RWPE1 (cell line): ENCODE data around the gene ADCY7.

Experiments used
- CTCF ChIA-PET: fragments of 350-600 bp; sonication (Branson Sonifier 250); formaldehyde crosslinking; extraction: SDS; loops from one replicate; lab custom pipeline; 2021; lab: Yijun Ruan, JAX
- POLR2A ChIA-PET: fragments of 400-600 bp; formaldehyde crosslinking; extraction: SDS; loops from one replicate; lab custom pipeline; 2020; ENCODE audit warnings: antibody characterized with exemption; ENCODE audit not compliant: low non-redundant PET; lab: Yijun Ruan, JAX
- DNase-seq: peaks from one replicate; pipeline ENCODE4 v3.0.0; 2012; ENCODE audit warnings: low spot score
- H3K27ac ChIP-seq: fragments of 450-650 bp; 2 replicates; pipeline ENCODE4 v1.5.1; 2017
- TF ChIP-seq, protein P1 (sequence below): fragments of 450-650 bp; conservative IDR thresholded peaks from 2 replicates; pipeline ENCODE4 v1.5.1; 2017; ENCODE audit warnings: low read depth, mild to moderate bottlenecking

ADCY7 gene

DNA sequence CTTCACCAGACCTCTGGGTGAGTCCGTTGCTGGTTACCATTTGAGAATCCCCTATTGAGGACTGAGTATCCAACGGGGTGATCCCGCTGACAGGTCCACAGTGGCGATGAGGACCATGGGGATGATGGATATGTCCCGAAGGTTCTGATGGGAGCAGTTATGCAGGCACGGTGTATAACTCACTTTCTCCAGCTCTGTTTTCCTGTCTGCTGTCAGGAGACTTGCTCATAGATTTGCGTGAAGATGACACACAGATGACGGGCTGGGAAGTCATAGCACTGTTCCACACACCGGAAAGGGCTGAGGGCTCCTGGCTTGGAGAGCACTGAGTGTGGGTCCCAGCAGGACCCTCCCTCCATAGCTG is 22.2 kb upstream of the ADCY7 start:
- ChIA-PET CTCF (interaction anchor here (0.6 to 0.8 kb wide), 2 partner anchors 30 to 382 kb away, joined by 3 to 4 read pairs; no protein-coding TSS in a partner anchor), POLR2A (no interaction called here)

DNA sequence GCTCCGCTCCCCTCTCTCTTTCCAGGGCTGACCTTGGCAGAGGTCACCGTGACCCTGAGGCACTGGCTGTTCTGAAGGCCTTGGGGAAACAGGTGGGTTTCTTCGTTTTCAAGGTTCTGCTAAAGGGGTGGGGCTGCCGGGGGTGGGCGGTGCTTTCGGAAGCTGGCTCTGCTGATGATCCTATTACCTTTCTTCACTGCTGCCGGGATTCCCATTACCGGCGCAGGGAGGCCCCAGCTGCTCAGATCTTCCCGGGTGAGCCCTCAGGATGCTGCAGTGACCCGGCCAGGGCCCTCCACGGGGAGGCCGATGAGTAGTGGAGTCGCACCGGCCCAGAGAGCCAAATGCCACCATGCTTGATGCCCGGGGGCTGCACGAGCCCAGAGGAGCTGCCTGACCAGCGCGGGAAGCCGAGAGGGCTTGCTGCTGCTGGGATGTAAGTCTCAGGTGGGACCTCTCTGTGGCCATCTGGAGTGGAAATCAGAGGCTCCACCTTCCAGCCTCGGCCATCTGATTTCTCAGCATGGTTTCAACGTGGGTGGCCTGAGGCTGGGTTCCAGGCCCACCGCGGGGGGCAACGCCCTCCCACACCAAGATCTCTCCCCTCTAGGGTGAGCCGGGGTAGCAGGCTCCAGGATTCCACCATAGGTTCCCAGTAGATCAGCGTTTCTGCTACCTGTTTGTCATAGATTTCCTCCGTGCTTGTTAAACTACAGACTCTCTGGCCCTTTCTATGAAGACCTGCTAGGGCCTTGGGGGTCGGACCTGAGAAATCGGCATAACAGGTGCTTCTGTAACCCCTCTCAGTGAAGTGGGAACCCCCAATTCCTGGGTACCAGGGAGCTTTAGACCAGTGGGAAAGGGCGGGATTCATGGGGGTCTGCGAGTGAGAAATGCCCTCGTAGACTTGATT is 21.6 kb upstream of the ADCY7 start:
- POLR2A ChIA-PET, result no interaction called here
- H3K27ac ChIP-seq, result peak overlapping the region; percentile 86
- CTCF ChIA-PET, result interaction anchor here (0.6 to 0.9 kb wide), 6 partner anchors 10 to 569 kb away, joined by 3 to 5 read pairs (median 3); partner anchors contain the start of gene CNEP1R1
- peak; percentile 36 for DNase-seq
- TF ChIP-seq, protein P1, sequence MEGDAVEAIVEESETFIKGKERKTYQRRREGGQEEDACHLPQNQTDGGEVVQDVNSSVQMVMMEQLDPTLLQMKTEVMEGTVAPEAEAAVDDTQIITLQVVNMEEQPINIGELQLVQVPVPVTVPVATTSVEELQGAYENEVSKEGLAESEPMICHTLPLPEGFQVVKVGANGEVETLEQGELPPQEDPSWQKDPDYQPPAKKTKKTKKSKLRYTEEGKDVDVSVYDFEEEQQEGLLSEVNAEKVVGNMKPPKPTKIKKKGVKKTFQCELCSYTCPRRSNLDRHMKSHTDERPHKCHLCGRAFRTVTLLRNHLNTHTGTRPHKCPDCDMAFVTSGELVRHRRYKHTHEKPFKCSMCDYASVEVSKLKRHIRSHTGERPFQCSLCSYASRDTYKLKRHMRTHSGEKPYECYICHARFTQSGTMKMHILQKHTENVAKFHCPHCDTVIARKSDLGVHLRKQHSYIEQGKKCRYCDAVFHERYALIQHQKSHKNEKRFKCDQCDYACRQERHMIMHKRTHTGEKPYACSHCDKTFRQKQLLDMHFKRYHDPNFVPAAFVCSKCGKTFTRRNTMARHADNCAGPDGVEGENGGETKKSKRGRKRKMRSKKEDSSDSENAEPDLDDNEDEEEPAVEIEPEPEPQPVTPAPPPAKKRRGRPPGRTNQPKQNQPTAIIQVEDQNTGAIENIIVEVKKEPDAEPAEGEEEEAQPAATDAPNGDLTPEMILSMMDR, result no peak

More for the DNA sequence above, 22.2 kb upstream of the ADCY7 start:
- H3K27ac ChIP-seq, result peak overlapping the region; percentile 86
- no peak for DNase-seq
- TF ChIP-seq, protein P1, result no peak

DNA sequence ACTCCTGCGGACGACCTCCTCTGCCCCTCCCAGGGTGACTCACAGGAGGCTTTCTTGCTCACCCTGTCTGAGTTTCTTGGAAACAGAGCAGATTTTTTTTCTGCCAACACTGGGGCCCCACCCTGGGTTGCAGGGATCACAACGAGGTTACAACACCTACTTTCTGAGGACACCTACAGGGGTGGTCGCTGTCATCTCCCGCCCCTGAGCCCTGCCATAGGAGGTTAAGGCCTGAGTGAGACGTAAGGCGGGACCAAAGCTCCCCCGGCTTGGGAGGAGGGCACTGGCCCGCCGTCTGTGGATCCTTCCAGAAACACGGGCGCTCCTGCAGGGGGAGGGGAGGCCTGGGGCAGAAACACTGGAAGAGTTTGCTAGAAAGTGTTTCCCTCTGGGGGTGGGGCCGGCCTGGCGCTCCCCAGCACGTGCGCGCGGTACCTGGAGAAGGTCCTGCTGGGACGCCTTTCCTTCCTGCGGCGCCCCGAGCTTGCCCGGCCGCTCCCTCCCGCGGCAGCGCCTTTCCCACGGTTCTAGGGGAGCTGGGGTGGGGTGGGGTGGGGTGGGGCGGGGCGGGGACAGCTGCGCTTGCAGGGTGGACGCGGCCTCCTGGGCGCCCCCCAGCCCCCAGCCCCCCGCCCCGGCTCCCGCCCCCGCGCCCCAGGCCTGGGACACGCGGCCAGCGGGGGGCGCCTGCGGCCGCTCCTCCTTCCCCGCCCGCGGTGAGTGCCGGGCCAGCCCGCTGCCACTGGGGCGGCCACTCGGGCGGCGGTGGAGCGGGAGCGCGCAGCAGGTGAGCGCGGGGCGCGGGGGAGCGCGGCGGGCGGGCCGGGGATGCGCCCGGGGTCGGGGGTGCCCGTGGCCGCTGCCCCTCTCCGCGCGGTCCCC is 20.7 kb upstream of the ADCY7 start:
- TF ChIP-seq, protein P1, result peak; percentile 40
- peak overlapping the region; percentile 86 for H3K27ac ChIP-seq
- peak; percentile 95 for DNase-seq
- ChIA-PET CTCF (interaction anchor here (0.6 to 0.9 kb wide), 6 partner anchors 9 to 753 kb away, joined by 3 to 5 read pairs (median 3); partner anchors contain the start of genes BRD7 and CNEP1R1), POLR2A (interaction anchor here (0.6 kb wide), 1 partner anchor 1832 kb away, joined by 4 read pairs; no protein-coding TSS in a partner anchor)

DNA sequence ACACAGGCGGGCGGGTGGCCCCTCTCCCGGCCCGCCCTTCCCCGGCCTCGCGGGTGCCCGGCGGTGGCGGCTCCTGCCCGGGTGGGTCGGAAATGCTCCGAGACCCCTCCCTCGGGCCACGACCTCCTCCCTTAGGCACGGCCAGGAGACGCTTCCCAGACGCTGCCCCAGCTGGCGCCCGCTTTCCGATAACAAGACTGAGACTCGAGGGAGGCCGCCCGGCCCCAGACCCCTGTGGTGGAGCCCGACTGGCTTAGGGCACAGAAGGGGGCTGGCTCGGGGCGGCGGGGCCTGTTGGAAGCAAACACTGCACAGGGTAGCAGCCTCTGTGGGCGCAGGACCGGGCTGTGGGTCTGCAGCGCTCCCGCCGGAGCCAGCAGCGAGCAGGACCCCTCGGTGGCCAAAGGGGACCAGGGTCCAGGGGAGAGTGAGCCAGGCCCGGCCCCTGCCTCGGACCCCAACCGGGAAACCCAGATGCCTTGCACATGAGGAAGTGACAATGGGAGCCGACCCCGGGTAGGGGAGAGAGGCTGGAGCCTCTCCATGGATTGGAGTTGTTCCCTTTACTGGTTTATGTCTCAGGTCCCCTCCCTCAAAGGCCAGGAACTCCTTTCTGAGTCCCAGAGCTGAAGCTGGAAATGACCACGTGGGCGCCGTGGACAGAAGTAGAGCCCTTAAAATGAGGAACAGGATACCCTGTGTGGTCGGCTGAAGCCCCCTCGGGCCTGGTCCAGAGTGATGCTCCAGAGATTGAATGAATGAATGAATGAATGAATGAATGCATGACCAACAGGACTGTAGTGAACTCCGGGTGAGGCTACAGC is 19.8 kb upstream of the ADCY7 start:
- POLR2A ChIA-PET, result interaction anchor here (0.6 kb wide), 1 partner anchor 1833 kb away, joined by 4 read pairs; no protein-coding TSS in a partner anchor
- no peak for DNase-seq
- TF ChIP-seq, protein P1, result no peak; the same call in none of the 2 replicates

DNA sequence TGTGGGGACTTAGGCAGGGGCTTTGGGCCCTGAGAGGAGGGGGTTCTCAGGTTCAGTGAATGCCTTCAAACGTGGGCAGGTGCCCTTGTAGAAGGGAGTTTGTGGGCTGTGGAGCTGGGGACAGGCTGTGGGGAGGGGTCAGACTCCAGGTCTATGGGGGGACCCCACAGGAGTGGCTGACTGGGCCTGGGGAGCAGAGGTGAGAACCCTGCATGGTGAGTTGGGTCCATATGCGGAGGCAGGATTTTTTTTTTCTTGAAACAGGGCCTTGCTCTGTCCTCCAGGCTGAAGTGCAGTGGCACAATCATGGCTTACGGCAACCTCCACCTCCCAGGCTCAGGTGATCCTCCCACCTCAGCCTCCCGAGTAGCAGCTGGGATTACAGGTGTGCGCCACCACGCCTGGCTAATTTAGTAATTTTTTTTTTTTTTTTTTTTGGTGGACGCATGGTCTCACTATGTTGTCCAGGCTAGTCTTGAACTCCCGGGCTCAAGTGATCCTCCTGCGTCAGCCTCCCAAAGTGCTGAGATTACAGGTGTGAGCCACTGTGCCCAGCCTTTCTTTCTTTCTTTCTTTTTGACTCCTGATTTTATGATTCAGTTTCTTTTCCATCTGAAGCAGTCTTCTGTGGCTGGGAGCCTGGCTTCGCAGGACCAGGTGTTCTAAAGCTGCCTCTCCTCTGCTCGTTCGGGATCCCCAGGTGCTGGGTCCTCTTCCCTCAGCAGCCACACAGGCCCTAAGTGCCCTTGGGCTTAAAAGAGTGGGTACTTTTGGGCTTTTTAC is 19.0 kb upstream of the ADCY7 start:
- peak overlapping the region; percentile 86 for H3K27ac ChIP-seq
- ChIA-PET CTCF (interaction anchor here (0.6 kb wide), 1 partner anchor 224 kb away, joined by 3 read pairs; no protein-coding TSS in a partner anchor), POLR2A (no interaction called here)
- TF ChIP-seq, protein P1, result no peak
- DNase-seq, result no peak

More for the DNA sequence above, 19.8 kb upstream of the ADCY7 start:
- peak overlapping the region; percentile 86 for H3K27ac ChIP-seq
- CTCF ChIA-PET, result interaction anchor here (0.6 to 0.7 kb wide), 3 partner anchors 123 to 754 kb away, joined by 3 read pairs; partner anchors contain the start of gene BRD7
